Colonic mucosa (tissue), 4 donors: ENCODE data around the gene FARP1. TPM values are rescaled to one million over a fixed set of nuclear protein-coding genes. Genes with fewer than 3 reads are reported as not detected.

Source experiments
- DNase-seq: peaks from one replicate; pipeline ENCODE4 v3.0.0-alpha.2; 2020
- H3K27ac ChIP-seq: fragments of 200-600 bp; one replicate; pipeline ENCODE4 v1.8.0; 2021
- H3K27me3 ChIP-seq: fragments of 200-600 bp; one replicate; pipeline ENCODE4 v1.8.0; 2021
- H3K36me3 ChIP-seq: fragments of 200-600 bp; one replicate; pipeline ENCODE4 v1.8.0; 2021
- H3K4me1 ChIP-seq: fragments of 200-600 bp; one replicate; pipeline ENCODE4 v1.8.0; 2021; ENCODE audit warnings: mild to moderate bottlenecking
- H3K4me3 ChIP-seq: fragments of 200-600 bp; one replicate; pipeline ENCODE4 v1.8.0; 2021
- H3K9ac ChIP-seq, 2 donors: one replicate each; pipeline ENCODE4 v1.7.0; 2013; ENCODE audit warnings: control low read depth in 2 of 2, low read depth in 2 of 2, low read length in 2 of 2
- H3K9me3 ChIP-seq: fragments of 200-600 bp; one replicate; pipeline ENCODE4 v1.8.0; 2021
- intact Hi-C: fragments of 100-400 bp; cut with DNase I; formaldehyde crosslinking; loops from one replicate; pipeline ENCODE4 v1.14.1; 2022
- total RNA-seq, 2 donors: library from RNA; stranded (reverse); fragmentation: NEBNext Ultra II Directional in 1 of 2; extraction: Animal tissue kit (Norgen Biotek cat#: 25700) in 1 of 2; gene quantifications; one replicate each; pipeline ENCODE4 v1.2.1, GENCODE V29; 2021
- TF ChIP-seq, protein P1 (sequence below): fragments of 200-600 bp; IDR thresholded peaks from one replicate; pipeline ENCODE4 v1.8.0; 2022; ENCODE audit warnings: antibody characterized with exemption, mild to moderate bottlenecking
- donor health status: healthy.
- donor health status: DM: no; HTN: no; CAD: no.
- donor health status: DM: no; HTN: no; CAD: no.

The FARP1 gene
- total RNA-seq, 2 donors from 2014 or later = 39.1 to 53.5 TPM

DNA sequence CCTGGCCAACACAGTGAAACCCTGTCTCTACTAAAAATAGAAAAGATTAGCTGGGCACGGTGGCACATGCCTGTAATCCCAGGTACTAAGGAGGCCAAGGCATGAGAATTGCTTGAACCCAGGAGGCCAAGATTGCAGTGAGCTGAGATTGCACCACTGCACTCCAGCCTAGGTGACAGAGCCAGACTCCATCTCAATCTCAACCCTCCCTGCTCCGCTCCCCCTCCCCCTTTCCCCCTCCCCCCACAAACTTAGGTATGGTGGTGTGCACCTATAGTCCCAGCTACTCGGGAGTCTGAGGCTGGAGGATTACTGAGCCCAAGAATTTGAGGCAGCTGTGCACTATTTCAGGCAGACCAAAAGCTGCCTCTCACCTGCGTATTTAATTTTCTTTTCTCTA lies 55.8 kb downstream of the FARP1 start:
- no peaks in the 10 kb centered on the region for H3K27me3 ChIP-seq
- H3K27ac ChIP-seq = no peak overlapping the region
- no peaks in the 10 kb centered on the region for H3K9me3 ChIP-seq
- no peaks in the 10 kb centered on the region for H3K36me3 ChIP-seq
- TF ChIP-seq, protein P1, sequence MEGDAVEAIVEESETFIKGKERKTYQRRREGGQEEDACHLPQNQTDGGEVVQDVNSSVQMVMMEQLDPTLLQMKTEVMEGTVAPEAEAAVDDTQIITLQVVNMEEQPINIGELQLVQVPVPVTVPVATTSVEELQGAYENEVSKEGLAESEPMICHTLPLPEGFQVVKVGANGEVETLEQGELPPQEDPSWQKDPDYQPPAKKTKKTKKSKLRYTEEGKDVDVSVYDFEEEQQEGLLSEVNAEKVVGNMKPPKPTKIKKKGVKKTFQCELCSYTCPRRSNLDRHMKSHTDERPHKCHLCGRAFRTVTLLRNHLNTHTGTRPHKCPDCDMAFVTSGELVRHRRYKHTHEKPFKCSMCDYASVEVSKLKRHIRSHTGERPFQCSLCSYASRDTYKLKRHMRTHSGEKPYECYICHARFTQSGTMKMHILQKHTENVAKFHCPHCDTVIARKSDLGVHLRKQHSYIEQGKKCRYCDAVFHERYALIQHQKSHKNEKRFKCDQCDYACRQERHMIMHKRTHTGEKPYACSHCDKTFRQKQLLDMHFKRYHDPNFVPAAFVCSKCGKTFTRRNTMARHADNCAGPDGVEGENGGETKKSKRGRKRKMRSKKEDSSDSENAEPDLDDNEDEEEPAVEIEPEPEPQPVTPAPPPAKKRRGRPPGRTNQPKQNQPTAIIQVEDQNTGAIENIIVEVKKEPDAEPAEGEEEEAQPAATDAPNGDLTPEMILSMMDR = no peak
- no peak for DNase-seq
- intact Hi-C loops = no loop called here
- H3K9ac ChIP-seq = no peak overlapping the region
- H3K4me3 ChIP-seq = no peak overlapping the region
- no peaks in the 10 kb centered on the region for H3K4me1 ChIP-seq

- no peaks in the 10 kb centered on the region for H3K36me3 ChIP-seq
- no peak overlapping the region for H3K4me3 ChIP-seq
- H3K9me3 ChIP-seq = no peaks in the 10 kb centered on the region
- no peak overlapping the region for H3K27ac ChIP-seq
- TF ChIP-seq, protein P1 = no peak
- no peaks in the 10 kb centered on the region for H3K4me1 ChIP-seq
- H3K9ac ChIP-seq = no peak overlapping the region
- H3K27me3 ChIP-seq = no peaks in the 10 kb centered on the region
- no peak for DNase-seq
- intact Hi-C loops = no loop called here
These were observed 56.6 kb downstream of the FARP1 start for GRCh38 chr13:98199480-98199879.

DNA sequence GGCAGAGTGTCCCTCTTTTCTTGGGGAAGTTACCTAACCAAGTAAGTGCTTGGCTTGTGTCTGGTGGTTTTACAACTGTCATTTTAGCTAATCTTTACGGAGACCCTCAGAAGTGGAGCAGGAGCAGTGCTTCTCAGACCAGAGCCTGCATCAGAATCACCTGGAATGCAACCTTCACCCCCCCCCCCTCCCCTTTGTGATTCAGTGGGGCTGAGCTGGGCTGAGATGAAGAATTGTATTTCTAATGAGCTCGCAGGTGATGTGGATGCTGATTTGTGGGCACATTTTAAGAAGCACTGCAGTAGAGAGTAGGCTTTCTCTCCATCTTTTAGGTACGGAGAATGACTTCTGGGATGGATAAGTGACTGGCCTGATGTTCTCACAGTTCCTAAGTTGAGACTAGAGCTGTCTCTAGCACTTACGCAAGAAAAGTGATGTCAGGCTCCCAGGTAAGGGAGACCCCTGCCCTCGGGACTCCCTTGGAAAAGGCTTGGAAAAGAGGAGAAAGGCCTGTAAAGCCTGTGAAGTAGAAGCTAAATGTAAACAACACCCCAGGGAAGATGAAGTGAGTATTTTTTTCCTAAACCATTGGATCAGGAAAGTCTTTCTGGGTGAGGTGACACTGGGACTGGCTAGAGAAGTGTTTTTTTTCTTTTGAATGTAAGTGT lies 57.5 kb downstream of the FARP1 start:
- Histone ChIP-seq H3K9me3 (no peaks in the 10 kb centered on the region), H3K27me3 (no peaks in the 10 kb centered on the region), H3K36me3 (no peaks in the 10 kb centered on the region), H3K4me3 (no peak overlapping the region), H3K27ac (no peak overlapping the region), H3K9ac (no peak overlapping the region), H3K4me1 (no peaks in the 10 kb centered on the region)
- intact Hi-C loops = no loop called here
- no peak for DNase-seq
- TF ChIP-seq, protein P1 = no peak

DNA sequence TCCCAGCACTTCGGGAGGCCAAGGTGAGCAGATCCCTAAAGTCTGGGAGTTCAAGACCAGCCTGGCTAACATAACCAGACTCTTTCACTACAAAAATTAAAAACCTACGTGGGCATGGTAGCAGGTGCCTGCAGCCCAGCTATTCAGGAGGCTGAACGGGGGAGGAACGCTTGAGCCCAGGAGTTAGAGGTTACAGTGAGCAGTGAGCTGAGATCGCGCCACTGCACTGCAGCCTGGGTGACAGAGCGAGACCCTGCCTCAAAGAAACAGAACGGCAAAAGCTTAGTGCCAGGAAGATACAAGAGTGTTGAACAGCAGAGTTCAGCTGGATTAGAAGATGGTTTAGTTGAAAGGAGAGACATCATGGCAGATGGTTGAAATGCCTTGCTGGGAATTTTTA lies 58.3 kb downstream of the FARP1 start:
- intact Hi-C loops = no loop called here
- H3K4me3 ChIP-seq = no peak overlapping the region
- no peaks in the 10 kb centered on the region for H3K4me1 ChIP-seq
- no peak overlapping the region for H3K27ac ChIP-seq
- no peak overlapping the region for H3K9ac ChIP-seq
- H3K9me3 ChIP-seq = no peaks in the 10 kb centered on the region
- TF ChIP-seq, protein P1 = no peak
- DNase-seq = no peak
- no peaks in the 10 kb centered on the region for H3K27me3 ChIP-seq
- H3K36me3 ChIP-seq = no peaks in the 10 kb centered on the region

- DNase-seq = peak; percentile 52
- Histone ChIP-seq H3K9ac (no peak overlapping the region), H3K4me1 (no peaks in the 10 kb centered on the region), H3K4me3 (no peak overlapping the region), H3K9me3 (no peaks in the 10 kb centered on the region), H3K27me3 (no peaks in the 10 kb centered on the region), H3K36me3 (no peaks in the 10 kb centered on the region), H3K27ac (no peak overlapping the region)
- intact Hi-C loops = no loop called here
- TF ChIP-seq, protein P1 = no peak
These were observed 59.1 kb downstream of the FARP1 start for GRCh38 chr13:98201984-98202383.
